ENCODE data around the gene HSPA2. TPM values are rescaled to one million over a fixed set of nuclear protein-coding genes. Genes with fewer than 3 reads are reported as not detected.
"Not testable (repeated sequence)": the region's sequence is repeated elsewhere in the genome, so short reads cannot be mapped to it uniquely, and the experiment has no call there.

The HSPA2 gene
- polyA plus RNA-seq, 3 donors = 16.9 to 21.8 (median 19.4) TPM

DNA sequence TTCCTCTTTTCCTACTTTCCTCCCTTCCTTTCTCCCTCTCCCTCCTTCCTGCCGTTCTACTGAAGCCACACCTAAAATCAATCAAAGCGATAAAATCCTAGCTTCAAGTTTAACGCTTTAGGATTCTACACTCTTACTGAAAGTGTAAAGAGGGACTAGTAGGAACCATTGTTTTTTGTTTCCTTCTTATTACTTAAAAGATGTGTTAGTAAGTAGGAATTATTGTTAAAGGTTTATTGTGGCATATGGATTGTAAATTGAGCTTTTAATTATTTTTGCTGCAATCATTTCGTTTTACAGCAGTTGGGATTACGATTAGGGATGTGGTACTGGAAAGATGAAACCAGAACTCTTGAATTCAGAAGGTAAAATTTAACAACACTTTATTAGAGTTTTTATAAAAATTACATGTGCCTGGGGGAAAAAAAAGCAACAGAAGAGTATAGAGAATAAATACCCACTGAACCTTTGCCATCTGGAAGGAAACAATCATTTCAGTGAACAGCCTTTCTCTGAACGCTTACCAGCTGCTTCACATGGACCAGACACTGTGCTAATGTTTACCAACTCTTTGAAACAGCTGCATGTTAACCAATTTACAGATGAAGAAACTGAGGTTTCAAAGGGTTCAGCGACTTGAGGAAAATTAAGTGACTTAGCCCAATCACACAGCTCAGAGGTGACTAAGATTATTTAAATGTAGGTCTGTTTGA, 10.2 kb downstream of the HSPA2 start:
- DNase-seq (ENCODE audit: low read depth in 3 of 3, low spot score in 2 of 3) = no peak

DNA sequence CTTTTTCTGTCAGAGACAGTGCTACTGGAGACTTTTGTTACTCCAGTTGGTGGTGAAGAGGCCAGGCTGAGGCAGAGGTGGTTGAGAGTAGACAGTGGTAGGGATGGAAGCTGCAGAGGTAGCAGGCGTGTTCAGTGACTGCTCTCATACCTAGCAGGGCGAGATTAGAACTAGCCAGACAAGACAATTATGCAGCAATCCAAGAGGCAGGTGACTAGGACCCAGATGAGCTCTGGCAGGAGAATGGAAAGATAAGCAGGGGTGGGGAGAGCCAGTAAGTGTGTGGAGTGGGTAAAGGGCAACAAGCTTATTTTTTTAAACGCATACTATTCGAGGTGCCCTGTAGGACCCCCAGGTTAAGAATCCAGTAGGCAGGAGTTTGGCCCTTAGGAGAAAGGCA, 14.0 kb downstream of the HSPA2 start:
- no peak for DNase-seq (ENCODE audit: low read depth in 3 of 3, low spot score in 2 of 3)

- DNase-seq (ENCODE audit: low read depth in 3 of 3, low spot score in 2 of 3) = no peak
Measured at GRCh38 chr14:64556526-64556925, 16.0 kb downstream of the HSPA2 start.

DNA sequence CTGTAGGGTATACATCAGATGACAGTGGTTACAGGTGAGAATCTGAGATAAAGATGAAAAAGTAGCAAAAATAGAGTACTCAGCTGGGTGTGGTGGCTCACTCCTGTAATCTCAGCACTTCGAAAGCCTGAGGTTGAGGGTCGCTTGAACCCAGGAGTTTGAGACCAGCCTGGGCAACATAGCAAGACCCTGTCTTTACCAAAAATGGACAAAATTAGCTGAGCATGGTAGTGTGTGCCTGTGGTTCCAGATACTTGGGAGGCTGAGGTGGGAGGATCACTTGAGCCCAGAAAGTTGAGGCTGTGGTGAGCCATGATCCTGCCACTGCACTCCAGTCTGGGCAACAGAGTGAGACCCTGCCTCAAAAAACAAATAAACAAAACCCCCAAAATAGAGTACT, 17.7 kb downstream of the HSPA2 start:
- not testable (repeated sequence) for DNase-seq (ENCODE audit: low read depth in 3 of 3, low spot score in 2 of 3)

GRCh38 chr14:64561631-64562030, 21.1 kb downstream of the HSPA2 start:
- no peak for DNase-seq (ENCODE audit: low read depth in 3 of 3, low spot score in 2 of 3)

DNA sequence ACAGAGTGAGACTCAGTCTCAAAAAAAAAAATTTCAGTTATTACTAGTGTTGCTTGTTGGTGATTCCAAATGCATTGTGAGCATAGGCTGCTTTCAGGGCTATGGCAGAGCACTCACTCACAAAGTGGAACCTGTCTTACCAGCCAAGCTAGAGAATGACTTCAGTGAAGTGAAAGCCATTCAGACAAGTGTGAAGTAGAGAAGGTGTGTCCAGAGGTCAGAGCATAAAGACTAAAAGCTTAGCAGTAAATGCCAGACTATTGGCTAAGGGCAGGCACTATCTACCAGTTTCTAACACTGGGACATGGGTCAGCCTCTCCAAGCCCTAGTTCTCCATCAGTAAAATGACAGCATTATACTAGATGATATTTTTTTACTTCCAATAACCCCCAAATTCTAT, 21.9 kb downstream of the HSPA2 start:
- DNase-seq (ENCODE audit: low read depth in 3 of 3, low spot score in 2 of 3) = no peak

DNA sequence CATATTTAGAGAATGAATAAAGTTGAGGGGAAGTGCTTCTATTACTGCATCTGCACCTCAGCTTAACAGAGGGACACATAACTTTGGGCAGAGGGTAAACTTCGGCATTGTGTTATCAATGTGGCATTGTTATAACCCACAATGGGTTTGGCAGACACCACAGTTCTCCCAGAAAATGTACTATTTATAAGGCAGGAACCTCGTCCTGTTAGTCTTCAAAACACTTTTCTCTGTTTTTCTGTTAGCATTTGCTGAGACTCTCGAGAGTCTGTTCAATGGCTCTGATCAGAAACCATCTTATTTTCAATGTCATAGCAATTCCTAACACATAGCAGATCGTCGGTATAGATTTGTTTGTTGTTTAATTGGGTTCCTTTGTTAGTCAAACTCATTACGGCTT, 23.2 kb downstream of the HSPA2 start:
- no peak for DNase-seq (ENCODE audit: low read depth in 3 of 3, low spot score in 2 of 3)

GRCh38 chr14:64566651-64567122, 26.1 kb downstream of the HSPA2 start:
- DNase-seq (ENCODE audit: low read depth in 3 of 3, low spot score in 2 of 3) = no peak

- DNase-seq (ENCODE audit: low read depth in 3 of 3, low spot score in 2 of 3) = no peak
Measured at GRCh38 chr14:64569138-64569631, 28.6 kb downstream of the HSPA2 start.

DNA sequence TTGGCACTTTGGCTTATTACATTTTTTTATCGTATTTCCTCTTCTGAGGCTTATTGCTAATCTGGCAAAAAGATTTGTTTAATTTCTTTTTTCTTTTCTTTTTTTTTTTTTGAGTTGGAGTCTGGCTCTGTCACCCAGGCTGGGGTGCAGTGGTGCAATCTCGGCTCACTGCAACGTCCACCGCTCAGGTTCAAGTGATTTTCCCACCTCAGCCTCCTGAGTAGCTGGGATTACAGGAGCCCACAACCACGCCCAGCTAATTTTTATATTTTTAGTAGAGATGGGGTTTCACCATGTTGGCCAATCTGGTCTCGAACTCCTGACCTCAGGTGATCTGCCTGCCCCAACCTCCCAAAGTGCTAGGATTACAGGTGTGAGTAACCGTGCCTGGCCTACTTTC, 29.1 kb downstream of the HSPA2 start:
- not testable (repeated sequence) for DNase-seq (ENCODE audit: low read depth in 3 of 3, low spot score in 2 of 3)

DNA sequence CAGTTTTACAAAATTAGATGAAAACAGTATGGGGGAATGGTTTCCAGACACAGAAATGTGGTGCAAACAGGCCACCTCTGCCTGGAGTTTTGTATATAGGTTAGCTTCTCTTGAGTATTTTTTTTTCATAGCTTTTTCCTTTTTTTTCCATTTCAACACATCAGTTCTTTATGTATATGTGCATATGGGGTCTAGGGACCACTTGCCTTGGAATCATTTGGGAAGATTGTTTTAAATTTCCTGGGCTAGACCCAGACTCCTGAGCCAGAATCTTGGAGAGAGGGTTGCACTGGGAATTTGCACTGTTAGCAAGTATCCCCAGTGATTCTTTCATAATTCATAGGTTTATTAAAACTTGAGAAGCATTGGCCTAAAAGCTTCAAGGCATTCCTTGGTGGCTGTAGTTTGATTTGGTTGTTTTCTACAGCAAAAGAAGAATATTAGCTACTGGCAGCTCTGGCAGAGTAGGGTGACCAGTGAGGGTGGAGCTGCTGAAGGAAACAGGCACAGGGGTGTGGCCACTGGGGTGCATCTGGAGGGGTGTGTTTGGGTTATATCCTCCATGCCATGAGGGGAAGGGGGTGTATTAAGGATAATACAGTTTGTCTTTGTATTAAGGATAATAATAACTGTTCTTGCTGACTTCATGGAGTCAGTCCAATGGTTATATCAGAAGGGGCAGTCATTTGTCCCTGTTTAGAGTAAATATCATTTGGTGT, 32.0 kb downstream of the HSPA2 start:
- no peak for DNase-seq (ENCODE audit: low read depth in 3 of 3, low spot score in 2 of 3)

GRCh38 chr14:64573109-64573508, 32.6 kb downstream of the HSPA2 start:
- DNase-seq (ENCODE audit: low read depth in 3 of 3, low spot score in 2 of 3) = no peak

GRCh38 chr14:64574371-64575107, 34.0 kb downstream of the HSPA2 start:
- no peak for DNase-seq (ENCODE audit: low read depth in 3 of 3, low spot score in 2 of 3)

GRCh38 chr14:64577211-64577610, 36.7 kb downstream of the HSPA2 start:
- no peak for DNase-seq (ENCODE audit: low read depth in 3 of 3, low spot score in 2 of 3)

DNA sequence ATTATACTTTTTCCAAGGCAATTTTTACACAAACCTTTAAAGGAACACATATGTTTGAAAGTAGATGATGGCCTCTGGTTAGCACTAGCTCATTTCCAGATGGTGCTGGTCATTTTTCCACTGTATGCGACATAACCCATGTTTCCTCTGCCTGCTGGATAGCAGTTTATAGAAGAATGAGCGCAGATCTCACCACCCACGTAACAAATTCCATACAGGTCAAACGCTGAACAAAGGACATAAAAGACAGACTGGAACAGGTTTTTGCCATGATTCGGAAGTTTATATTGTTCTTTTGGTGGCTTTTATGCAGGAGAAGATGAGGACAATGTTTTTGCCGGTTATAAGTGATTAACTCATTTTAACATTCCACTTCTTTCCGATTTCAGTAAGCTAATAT, 39.9 kb downstream of the HSPA2 start:
- no peak for DNase-seq (ENCODE audit: low read depth in 3 of 3, low spot score in 2 of 3)

- DNase-seq (ENCODE audit: low read depth in 3 of 3, low spot score in 2 of 3) = no peak
Measured at GRCh38 chr14:64581363-64581762, 40.8 kb downstream of the HSPA2 start.

GRCh38 chr14:64581817-64582216, 41.3 kb downstream of the HSPA2 start:
- no peak for DNase-seq (ENCODE audit: low read depth in 3 of 3, low spot score in 2 of 3)

GRCh38 chr14:64584190-64584589, 43.6 kb downstream of the HSPA2 start:
- no peak for DNase-seq (ENCODE audit: low read depth in 3 of 3, low spot score in 2 of 3)

GRCh38 chr14:64591809-64592208, 51.3 kb downstream of the HSPA2 start:
- no peak for DNase-seq (ENCODE audit: low read depth in 3 of 3, low spot score in 2 of 3)

All from right renal cortex interstitium (tissue), 3 donors.